H9 (cell line): Measurements from ENCODE around the gene RAB40B. TPM values are rescaled to one million over a fixed set of nuclear protein-coding genes. Genes with fewer than 3 reads are reported as not detected.
A peak's percentile ranks its signal among the peaks of the same experiment; 100 is the strongest.

Experiments
- DNase-seq: peaks from one replicate; pipeline ENCODE4 v3.0.0-alpha.2; 2017
- H2AFZ ChIP-seq: one replicate; pipeline ENCODE4 v1.6.1; 2013; ENCODE audit warnings: mild to moderate bottlenecking, low read length, control low read depth, moderate library complexity
- H2AK5ac ChIP-seq: 2 replicates; pipeline ENCODE4 v1.6.1; 2013; ENCODE audit warnings: low read length, control low read depth, mixed read lengths; ENCODE audit not compliant: insufficient read length
- H2BK120ac ChIP-seq: one replicate; pipeline ENCODE4 v1.6.1; 2013; ENCODE audit warnings: low read depth, mild to moderate bottlenecking, low read length, control low read depth, inconsistent platforms; ENCODE audit not compliant: poor library complexity, severe bottlenecking
- H2BK12ac ChIP-seq: 2 replicates; pipeline ENCODE4 v1.6.1; 2013; ENCODE audit warnings: low read length, control low read depth, mixed read lengths, low read depth; ENCODE audit not compliant: insufficient read length
- H2BK15ac ChIP-seq: 2 replicates; pipeline ENCODE4 v1.6.1; 2013; ENCODE audit warnings: low read depth, low read length, control low read depth
- H2BK20ac ChIP-seq: one replicate; pipeline ENCODE4 v1.6.1; 2013; ENCODE audit warnings: low read depth, mild to moderate bottlenecking, low read length, control low read depth, inconsistent platforms; ENCODE audit not compliant: poor library complexity, severe bottlenecking
- H2BK5ac ChIP-seq: 2 replicates; pipeline ENCODE4 v1.6.1; 2013; ENCODE audit warnings: low read length, control low read depth, mixed read lengths; ENCODE audit not compliant: insufficient read length
- H3K14ac ChIP-seq: 2 replicates; pipeline ENCODE4 v1.6.1; 2013; ENCODE audit warnings: low read length, control low read depth; ENCODE audit not compliant: insufficient read depth
- H3K18ac ChIP-seq: 2 replicates; pipeline ENCODE4 v1.6.1; 2013; ENCODE audit warnings: low read depth, mild to moderate bottlenecking, mixed read lengths, low read length, control low read depth; ENCODE audit not compliant: insufficient read length
- H3K23ac ChIP-seq: 2 replicates; pipeline ENCODE4 v1.6.1; 2013; ENCODE audit warnings: low read length, control low read depth, mixed read lengths, low read depth; ENCODE audit not compliant: insufficient read length
- H3K23me2 ChIP-seq: 2 replicates; pipeline ENCODE4 v1.6.1; 2013; ENCODE audit warnings: low read depth, mild to moderate bottlenecking, mixed read lengths, low read length, control low read depth; ENCODE audit not compliant: insufficient read length, poor library complexity, severe bottlenecking
- H3K27ac ChIP-seq: 2 replicates; pipeline ENCODE4 v1.5.1; 2013; ENCODE audit warnings: low read length, control low read depth, mixed read lengths, low read depth; ENCODE audit not compliant: insufficient read length
- H3K27me3 ChIP-seq: 2 replicates; pipeline ENCODE4 v1.6.1; 2013; ENCODE audit warnings: low read length, control low read depth, inconsistent platforms; ENCODE audit not compliant: insufficient read depth
- H3K4ac ChIP-seq: 2 replicates; pipeline ENCODE4 v1.6.1; 2013; ENCODE audit warnings: low read depth, mild to moderate bottlenecking, control low read depth, inconsistent platforms, low read length, moderate library complexity
- H3K4me1 ChIP-seq: 2 replicates; pipeline ENCODE4 v1.6.1; 2013; ENCODE audit warnings: low read length, control low read depth, inconsistent platforms; ENCODE audit not compliant: insufficient read depth
- H3K4me2 ChIP-seq: 2 replicates; pipeline ENCODE4 v1.6.1; 2013; ENCODE audit warnings: low read length, control low read depth, mixed read lengths; ENCODE audit not compliant: insufficient read length, insufficient read depth
- H3K56ac ChIP-seq: 2 replicates; pipeline ENCODE4 v1.6.1; 2013; ENCODE audit warnings: low read depth, mild to moderate bottlenecking, mixed read lengths, low read length, control low read depth; ENCODE audit not compliant: insufficient read length
- H3K79me1 ChIP-seq: 2 replicates; pipeline ENCODE4 v1.6.1; 2013; ENCODE audit warnings: low read depth, mild to moderate bottlenecking, moderate library complexity, low read length, control low read depth, inconsistent platforms; ENCODE audit not compliant: insufficient read depth, poor library complexity, severe bottlenecking
- H3K79me2 ChIP-seq: 2 replicates; pipeline ENCODE4 v1.6.1; 2013; ENCODE audit warnings: low read length, control low read depth, inconsistent platforms; ENCODE audit not compliant: insufficient read depth
- H3K9ac ChIP-seq: 2 replicates; pipeline ENCODE4 v1.6.1; 2013; ENCODE audit warnings: low read length, control low read depth, mixed read lengths; ENCODE audit not compliant: insufficient read length; ENCODE audit errors: extremely low read depth
- H3K9me3 ChIP-seq: one replicate; pipeline ENCODE4 v1.6.1; 2013; ENCODE audit warnings: low read depth, low read length, inconsistent platforms; ENCODE audit not compliant: control insufficient read depth
- H3T11ph ChIP-seq: one replicate; pipeline ENCODE4 v1.6.1; 2013; ENCODE audit warnings: mild to moderate bottlenecking, low read length, control low read depth, inconsistent platforms
- H4K20me1 ChIP-seq: one replicate; pipeline ENCODE4 v1.6.1; 2013; ENCODE audit not compliant: control insufficient read depth, insufficient read length, insufficient read depth
- H4K5ac ChIP-seq: 2 replicates; pipeline ENCODE4 v1.6.1; 2013; ENCODE audit warnings: low read depth, mild to moderate bottlenecking, mixed read lengths, low read length, control low read depth; ENCODE audit not compliant: insufficient read length
- H4K8ac ChIP-seq: replicated peaks from 2 replicates; pipeline ENCODE4 v1.6.1; 2013; ENCODE audit warnings: low read length, control low read depth, mixed read lengths, low read depth; ENCODE audit not compliant: insufficient read length
- H4K91ac ChIP-seq: 2 replicates; pipeline ENCODE4 v1.6.1; 2013; ENCODE audit warnings: low read depth, mild to moderate bottlenecking, moderate library complexity, mixed read lengths, low read length, control low read depth; ENCODE audit not compliant: insufficient read length
- H3K27ac Mint-ChIP-seq, 3 experiments: 2 replicates in 2 of 3; 3 replicates in 1 of 3; pipeline ENCODE4 v1.8.0; 2020 to 2021; ENCODE audit warnings: mixed read lengths in 3 of 3, mild to moderate bottlenecking in 1 of 3, moderate library complexity in 1 of 3
- H3K27me3 Mint-ChIP-seq: 2 replicates; pipeline ENCODE4 v1.8.0; 2021; ENCODE audit warnings: low read depth, mild to moderate bottlenecking, moderate library complexity, mixed read lengths
- H3K36me3 Mint-ChIP-seq, 3 experiments: 2 replicates in 2 of 3; 3 replicates in 1 of 3; pipeline ENCODE4 v1.8.0; 2020 to 2021; ENCODE audit warnings: low read depth in 3 of 3, mixed read lengths in 3 of 3; ENCODE audit not compliant: insufficient read depth in 1 of 3
- H3K4me1 Mint-ChIP-seq, 2 experiments: 2 replicates each; pipeline ENCODE4 v1.8.0; 2020; ENCODE audit warnings: mixed read lengths in 2 of 2
- H3K4me3 Mint-ChIP-seq, 2 experiments: 2 replicates in 1 of 2; 3 replicates in 1 of 2; pipeline ENCODE4 v1.8.0; 2020 to 2021; ENCODE audit warnings: mild to moderate bottlenecking in 2 of 2, mixed read lengths in 2 of 2, moderate library complexity in 1 of 2
- H3K9me3 Mint-ChIP-seq, 2 experiments: 2 replicates in 1 of 2; 3 replicates in 1 of 2; pipeline ENCODE4 v1.8.0; 2020; ENCODE audit warnings: mild to moderate bottlenecking in 2 of 2, mixed read lengths in 2 of 2, moderate library complexity in 1 of 2
- WGBS: extraction: QIAGEN DNeasy Blood & Tissue Kit; methylation state at CpG from one replicate; pipeline ENCODE4 v1.1.7; 2013; ENCODE audit warnings: missing lambda C conversion rate, low lambda C conversion rate, mixed read lengths; ENCODE audit not compliant: insufficient read length; ENCODE audit errors: extremely low coverage; 5-methylcytosine and 5-hydroxymethylcytosine counted together
- total RNA-seq: library from RNA; stranded (reverse); gene quantifications from 2 replicates; pipeline ENCODE4 v1.2.1, GENCODE V29; 2021
- TF ChIP-seq, protein P1 (sequence below): fragments of 200-600 bp; sonication (generic); conservative IDR thresholded peaks from 3 replicates; pipeline ENCODE4 v1.8.0; 2021; ENCODE audit warnings: antibody characterized with exemption, mild to moderate bottlenecking

The RAB40B gene
- total RNA-seq, 1 experiment from 2014 or later: 3.5 TPM

DNA sequence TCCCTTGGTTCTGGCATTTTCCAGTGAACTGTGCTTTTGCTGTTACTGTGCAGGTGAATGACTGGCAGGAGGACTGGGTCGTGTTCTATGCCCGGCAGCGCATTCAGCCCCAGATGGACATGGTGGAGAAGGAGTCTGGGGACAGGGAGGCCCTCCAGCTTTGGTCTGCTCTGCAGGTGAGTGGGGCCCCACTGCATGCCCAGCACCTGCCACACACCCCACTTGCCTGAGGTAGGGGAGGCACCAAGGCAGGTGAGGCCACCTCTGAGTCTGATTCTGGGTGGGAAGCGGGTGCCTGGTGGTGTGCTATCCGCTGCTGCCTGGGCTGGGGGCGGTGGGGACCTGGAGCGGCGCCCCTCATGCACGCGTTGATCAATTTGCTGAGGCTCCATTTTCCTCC, 27.9 kb upstream of the RAB40B start:
- Histone ChIP-seq H3K18ac (no peak overlapping the region), H3K23me2 (no peaks in the 10 kb centered on the region), H3K27ac (no peak overlapping the region), H3T11ph (no peak overlapping the region), H3K56ac (no peak overlapping the region), H3K27me3 (no peaks in the 10 kb centered on the region), H2AFZ (no peak overlapping the region), H4K8ac (no peak overlapping the region), H3K9ac (no peak overlapping the region), H3K4ac (no peak overlapping the region), H3K79me1 (no peaks in the 10 kb centered on the region), H4K20me1 (peaks cover 2% of the 10 kb centered on the region), H2BK15ac (no peak overlapping the region), H3K9me3 (no peaks in the 10 kb centered on the region), H3K79me2 (0 out of 2 replicates have a peak, but pooled peaks cover 2% of the 10 kb centered on the region), H3K4me2 (no peak overlapping the region), H4K91ac (no peak overlapping the region), H4K5ac (no peak overlapping the region), H3K14ac (no peak overlapping the region), H2BK12ac (no peak overlapping the region), H3K4me1 (no peaks in the 10 kb centered on the region), H3K23ac (no peak overlapping the region), H2BK5ac (no peak overlapping the region), H2AK5ac (no peak overlapping the region), H2BK20ac (no peak overlapping the region), H2BK120ac (no peak overlapping the region)
- Mint-ChIP-seq H3K4me1 (no peaks in the 10 kb centered on the region), H3K9me3 (no peaks in the 10 kb centered on the region), H3K36me3 (peaks cover 13 to 48% (median 38%) of the 10 kb centered on the region in 3 experiments; a peak in 6 of 7 replicates), H3K4me3 (no peak overlapping the region), H3K27ac (peak overlapping the region in 1 of 3 experiments; percentile 12; a peak in 1 of 7 replicates), H3K27me3 (no peaks in the 10 kb centered on the region)
- DNase-seq: no peak
- no CpG with 5 or more reads among the region's 10 CpGs for WGBS
- TF ChIP-seq, protein P1, sequence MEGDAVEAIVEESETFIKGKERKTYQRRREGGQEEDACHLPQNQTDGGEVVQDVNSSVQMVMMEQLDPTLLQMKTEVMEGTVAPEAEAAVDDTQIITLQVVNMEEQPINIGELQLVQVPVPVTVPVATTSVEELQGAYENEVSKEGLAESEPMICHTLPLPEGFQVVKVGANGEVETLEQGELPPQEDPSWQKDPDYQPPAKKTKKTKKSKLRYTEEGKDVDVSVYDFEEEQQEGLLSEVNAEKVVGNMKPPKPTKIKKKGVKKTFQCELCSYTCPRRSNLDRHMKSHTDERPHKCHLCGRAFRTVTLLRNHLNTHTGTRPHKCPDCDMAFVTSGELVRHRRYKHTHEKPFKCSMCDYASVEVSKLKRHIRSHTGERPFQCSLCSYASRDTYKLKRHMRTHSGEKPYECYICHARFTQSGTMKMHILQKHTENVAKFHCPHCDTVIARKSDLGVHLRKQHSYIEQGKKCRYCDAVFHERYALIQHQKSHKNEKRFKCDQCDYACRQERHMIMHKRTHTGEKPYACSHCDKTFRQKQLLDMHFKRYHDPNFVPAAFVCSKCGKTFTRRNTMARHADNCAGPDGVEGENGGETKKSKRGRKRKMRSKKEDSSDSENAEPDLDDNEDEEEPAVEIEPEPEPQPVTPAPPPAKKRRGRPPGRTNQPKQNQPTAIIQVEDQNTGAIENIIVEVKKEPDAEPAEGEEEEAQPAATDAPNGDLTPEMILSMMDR: no peak
